GM21723 (cell line): ENCODE data around the gene UGT1A8.

Source experiments
- ATAC-seq: cut with Tn5 transposase; IDR thresholded peaks from one replicate; pipeline ENCODE4 v1.9.1; 2021; ENCODE audit warnings: mild to moderate bottlenecking, moderate library complexity; ENCODE audit not compliant: unreplicated experiment

Gene UGT1A8

DNA sequence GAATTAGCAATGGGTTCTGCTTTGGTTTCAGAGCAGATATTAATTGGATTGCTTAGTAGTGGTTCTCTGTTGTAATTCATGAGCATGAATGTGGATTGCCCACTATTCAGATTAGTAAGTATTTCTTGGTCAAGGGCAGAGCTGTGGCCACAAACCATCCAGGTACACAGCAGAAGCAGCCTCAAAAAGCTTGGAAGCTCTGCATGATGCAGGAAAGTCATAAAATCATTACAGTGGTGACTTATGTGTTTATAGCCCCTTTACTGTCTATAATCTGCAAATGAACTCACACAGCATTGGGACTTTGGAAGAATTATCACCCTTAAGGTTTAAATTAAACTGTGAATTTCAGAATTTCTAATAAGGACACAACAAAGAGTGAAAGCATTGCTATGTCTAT lies 140.7 kb downstream of the UGT1A8 start:
- ATAC-seq: no peak

DNA sequence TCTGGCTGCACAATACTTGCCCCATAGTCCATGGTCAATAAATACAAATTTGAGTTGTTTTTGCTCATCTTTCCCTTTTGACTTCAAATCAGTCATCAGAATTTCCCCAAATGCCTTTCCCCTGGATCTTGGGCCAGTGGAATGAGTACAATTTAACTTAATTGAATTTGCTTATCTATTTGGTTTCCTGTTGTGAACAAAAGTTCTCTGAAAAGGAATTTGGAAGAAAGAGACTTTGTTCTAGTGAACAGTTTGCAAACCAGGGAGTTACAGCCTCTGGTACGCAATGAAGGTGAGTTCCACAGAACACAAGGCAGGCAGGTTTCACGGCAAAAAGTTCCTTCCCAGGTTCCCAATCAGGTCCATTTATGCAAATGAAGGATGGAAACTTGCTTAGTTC lies 141.4 kb downstream of the UGT1A8 start:
- ATAC-seq: no peak

DNA sequence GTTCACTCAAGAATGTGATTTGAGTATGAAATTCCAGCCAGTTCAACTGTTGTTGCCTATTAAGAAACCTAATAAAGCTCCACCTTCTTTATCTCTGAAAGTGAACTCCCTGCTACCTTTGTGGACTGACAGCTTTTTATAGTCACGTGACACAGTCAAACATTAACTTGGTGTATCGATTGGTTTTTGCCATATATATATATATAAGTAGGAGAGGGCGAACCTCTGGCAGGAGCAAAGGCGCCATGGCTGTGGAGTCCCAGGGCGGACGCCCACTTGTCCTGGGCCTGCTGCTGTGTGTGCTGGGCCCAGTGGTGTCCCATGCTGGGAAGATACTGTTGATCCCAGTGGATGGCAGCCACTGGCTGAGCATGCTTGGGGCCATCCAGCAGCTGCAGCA lies 142.6 kb downstream of the UGT1A8 start, which contains the start of gene UGT1A1:
TSS of gene UGT1A1 (plus strand) at position 228 of the 400 bp plus-strand sequence. CDS start at position 246, 18 bp downstream.
- ATAC-seq: no peak

DNA sequence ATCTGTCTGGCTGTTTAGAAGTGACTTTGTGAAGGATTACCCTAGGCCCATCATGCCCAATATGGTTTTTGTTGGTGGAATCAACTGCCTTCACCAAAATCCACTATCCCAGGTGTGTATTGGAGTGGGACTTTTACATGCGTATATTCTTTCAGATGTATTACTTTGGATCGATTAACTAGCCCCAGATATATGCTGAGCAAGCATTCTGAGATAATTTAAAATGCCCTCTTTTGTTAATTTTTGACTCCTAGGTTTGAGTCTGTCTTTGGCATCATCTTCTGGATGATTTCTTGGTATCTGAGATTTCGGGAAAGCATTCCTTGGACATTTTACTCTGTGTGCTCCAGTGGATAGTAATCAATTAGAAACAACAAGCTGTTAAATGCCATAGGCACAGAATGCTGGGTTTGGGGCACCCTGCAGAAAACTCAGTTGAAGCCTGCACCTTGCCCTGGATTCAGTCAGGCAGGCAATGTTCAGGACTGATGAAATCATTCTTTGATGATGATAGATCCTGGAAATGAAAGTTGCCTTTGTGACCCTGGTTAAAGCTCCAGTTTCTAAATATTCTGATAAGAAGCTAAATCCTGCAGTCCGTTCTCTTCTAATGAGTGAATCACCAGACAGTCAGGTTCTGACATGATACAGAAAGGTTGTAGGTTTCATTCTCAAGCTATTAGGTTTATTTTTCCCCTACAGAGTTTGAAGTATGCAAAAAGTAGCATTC lies 143.8 kb downstream of the UGT1A8 start:
- no peak for ATAC-seq

DNA sequence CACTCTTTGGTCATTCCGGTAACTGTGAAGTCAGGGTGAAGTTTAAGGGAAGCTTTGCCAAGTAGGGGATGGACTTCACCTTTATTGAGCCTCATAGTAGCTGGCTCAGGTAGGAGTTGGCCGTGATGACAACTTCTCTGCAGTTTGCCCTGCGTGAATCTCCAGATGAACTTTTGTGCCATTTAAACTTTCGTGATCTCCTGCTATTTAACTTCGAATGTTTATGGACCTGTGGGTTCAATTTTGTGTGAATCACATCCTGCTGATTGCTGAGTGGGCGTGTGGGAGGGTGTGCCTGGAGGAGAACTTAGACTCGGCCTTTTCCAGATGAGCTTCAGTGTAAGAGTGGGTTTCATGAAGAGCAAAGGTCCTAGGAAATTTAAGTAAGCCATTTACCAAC lies 146.8 kb downstream of the UGT1A8 start:
- ATAC-seq: no peak

DNA sequence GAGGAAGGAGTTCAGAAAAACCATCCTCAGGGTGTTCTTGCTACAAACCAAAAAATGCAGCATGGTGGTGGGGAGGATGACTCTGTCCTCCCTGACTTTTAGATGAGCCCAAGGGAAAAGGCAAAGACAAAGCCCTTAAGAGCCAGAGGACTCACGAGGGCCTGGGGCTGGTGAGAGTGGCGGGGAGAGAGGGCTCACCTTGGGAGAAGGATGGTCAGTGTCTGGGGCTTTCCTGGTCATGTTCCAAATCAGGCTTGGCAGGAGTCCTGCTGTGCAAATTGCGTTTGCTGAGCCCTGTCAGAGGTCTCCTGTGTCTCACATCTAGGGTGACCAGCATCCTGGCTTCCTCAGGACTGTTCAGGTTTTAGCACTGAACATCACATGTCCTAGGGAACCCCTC lies 147.3 kb downstream of the UGT1A8 start:
- ATAC-seq: no peak

DNA sequence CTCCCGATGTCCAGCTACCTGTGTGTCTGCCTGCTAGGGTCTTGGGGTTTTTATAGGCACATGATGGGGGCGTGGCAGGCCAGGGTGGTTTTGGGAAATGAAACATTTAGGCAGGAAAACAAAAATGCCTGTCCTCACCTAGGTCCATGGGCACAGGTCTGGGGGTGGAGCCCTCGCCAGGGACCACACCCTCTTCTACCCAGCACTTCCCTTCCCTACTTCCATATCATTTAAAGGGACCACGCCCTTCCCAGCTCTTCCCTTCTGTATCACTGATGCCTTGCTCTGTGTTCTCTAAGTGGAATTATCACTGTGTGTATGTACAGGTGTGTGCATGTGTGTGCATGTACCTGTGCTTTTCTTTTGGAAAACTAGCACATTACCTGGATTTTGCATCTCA lies 149.0 kb downstream of the UGT1A8 start:
- ATAC-seq: no peak

DNA sequence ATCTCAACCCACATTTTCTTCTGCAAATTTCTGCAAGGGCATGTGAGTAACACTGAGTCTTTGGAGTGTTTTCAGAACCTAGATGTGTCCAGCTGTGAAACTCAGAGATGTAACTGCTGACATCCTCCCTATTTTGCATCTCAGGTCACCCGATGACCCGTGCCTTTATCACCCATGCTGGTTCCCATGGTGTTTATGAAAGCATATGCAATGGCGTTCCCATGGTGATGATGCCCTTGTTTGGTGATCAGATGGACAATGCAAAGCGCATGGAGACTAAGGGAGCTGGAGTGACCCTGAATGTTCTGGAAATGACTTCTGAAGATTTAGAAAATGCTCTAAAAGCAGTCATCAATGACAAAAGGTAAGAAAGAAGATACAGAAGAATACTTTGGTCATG lies 150.6 kb downstream of the UGT1A8 start:
- ATAC-seq: no peak

DNA sequence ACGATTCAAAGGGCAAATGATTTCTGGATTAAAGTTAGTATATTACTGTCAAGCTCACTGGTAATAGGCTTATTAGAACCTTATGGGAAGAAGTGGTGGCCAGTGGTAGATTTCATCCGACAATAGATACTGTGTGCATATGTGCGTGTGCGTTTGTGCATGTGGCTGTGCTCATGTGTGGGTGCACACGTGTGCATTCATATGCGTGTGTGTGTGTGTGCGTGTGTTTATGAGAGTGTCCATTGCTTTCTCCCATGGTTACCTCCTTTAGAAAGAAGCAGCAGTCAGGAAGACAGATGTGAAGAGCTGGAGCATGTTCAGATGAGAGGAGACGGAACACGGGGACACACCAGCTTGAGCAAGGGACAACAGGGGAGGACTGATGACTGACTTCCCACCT lies 151.8 kb downstream of the UGT1A8 start:
- ATAC-seq: no peak

DNA sequence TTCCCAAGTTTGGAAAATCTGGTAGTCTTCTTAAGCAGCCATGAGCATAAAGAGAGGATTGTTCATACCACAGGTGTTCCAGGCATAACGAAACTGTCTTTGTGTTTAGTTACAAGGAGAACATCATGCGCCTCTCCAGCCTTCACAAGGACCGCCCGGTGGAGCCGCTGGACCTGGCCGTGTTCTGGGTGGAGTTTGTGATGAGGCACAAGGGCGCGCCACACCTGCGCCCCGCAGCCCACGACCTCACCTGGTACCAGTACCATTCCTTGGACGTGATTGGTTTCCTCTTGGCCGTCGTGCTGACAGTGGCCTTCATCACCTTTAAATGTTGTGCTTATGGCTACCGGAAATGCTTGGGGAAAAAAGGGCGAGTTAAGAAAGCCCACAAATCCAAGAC lies 154.7 kb downstream of the UGT1A8 start:
- ATAC-seq: no peak

DNA sequence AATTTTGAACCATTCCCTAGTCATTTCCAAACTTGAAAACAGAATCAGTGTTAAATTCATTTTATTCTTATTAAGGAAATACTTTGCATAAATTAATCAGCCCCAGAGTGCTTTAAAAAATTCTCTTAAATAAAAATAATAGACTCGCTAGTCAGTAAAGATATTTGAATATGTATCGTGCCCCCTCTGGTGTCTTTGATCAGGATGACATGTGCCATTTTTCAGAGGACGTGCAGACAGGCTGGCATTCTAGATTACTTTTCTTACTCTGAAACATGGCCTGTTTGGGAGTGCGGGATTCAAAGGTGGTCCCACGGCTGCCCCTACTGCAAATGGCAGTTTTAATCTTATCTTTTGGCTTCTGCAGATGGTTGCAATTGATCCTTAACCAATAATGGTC lies 155.2 kb downstream of the UGT1A8 start:
- no peak for ATAC-seq

DNA sequence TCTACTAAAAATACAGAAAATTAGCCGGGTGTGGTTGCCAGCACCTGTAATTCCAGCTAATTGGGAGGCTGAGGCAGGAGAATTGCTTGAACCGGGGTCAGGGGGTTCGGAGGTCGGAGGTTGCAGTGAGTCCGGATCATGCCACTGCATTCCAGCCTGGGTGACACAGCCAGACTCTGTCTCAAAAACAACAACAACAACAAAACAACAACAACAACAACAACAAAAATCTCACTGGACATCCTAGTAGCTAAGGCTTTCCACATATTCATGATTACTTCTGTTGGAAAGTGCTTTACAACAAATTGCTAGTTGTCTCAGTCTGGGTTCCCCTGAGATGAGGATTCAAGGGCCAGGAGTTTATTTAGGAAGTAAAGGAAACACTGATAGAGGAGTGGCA lies 156.4 kb downstream of the UGT1A8 start:
- ATAC-seq: no peak

DNA sequence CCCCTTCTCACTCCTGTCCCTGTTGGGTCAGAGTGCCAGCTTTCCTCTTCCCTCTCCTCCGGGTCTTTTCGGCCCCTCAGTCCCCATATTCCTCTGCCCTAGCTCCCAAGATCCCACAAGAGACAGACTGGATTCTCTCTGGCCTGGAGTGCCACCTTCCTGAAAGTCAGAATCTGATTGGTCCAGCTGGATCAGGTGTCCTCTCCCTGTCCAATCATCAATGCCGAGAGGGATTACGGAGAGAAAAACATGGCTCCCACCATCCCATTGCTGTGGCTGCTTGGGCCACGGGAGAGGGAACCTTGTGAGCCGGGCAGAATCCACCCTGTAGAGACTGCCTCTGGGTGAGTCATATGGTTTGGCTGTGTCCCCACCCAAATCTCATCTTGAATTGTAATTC lies 158.0 kb downstream of the UGT1A8 start:
- no peak for ATAC-seq

DNA sequence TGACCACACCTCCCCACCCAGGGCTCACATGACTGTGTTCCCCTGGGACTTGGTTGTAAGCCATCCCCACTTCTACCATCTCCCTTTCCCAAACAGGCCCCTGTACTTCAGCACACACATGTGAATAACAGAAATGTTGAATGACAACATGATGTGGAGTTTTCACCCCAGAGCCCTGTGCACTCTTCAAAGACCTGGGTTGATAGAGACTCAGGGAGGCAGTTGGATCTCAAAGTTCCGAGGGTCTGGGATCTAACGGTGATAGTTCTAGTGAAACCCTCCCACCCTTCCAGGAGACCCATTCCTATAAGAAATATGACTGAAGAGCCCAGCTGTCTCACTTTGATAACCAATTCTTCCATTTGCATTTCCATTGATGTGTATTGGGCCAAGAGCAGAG lies 160.6 kb downstream of the UGT1A8 start, which contains the start of gene MROH2A:
TSS of gene MROH2A (plus strand) at position 301 of the 400 bp plus-strand sequence. CDS start 1,029 bp downstream, outside the sequence.
- ATAC-seq: no peak

DNA sequence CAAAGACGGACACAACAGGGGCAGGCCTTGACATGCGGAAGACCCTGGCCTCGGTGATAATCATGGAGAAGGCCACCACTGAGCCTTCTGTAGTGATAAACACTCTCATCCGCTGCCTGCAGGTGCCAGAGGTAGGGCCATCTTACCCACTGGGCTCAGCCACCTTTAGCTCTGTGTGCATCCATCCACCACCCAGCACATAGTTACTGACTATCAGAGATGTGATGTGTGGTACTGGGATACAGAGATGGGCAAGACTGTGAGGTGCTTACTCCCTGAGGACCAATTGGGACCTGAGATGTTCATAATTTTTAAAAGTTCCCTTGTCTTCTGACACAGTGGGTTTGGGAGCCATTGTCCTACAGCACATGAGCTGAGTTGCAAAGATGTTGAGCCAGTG lies 162.3 kb downstream of the UGT1A8 start:
- no peak for ATAC-seq

DNA sequence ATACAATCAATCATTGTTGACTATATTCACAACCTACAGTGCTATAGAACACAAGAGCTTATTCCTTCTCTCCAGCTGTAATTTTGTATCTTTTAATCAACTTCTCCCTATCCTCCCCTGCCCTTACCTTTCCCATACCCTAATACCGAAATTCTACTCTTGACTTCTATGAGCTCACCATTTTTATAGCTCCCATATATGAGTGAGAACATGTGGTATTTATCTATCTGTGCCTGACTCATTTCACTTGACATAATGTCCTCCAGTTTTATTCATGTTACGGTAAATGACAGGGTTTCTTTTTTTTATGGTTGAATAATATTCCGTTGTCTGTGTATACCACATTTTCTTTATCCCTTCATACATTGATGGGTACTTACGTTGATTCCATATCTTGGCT lies 163.3 kb downstream of the UGT1A8 start:
- no peak for ATAC-seq

DNA sequence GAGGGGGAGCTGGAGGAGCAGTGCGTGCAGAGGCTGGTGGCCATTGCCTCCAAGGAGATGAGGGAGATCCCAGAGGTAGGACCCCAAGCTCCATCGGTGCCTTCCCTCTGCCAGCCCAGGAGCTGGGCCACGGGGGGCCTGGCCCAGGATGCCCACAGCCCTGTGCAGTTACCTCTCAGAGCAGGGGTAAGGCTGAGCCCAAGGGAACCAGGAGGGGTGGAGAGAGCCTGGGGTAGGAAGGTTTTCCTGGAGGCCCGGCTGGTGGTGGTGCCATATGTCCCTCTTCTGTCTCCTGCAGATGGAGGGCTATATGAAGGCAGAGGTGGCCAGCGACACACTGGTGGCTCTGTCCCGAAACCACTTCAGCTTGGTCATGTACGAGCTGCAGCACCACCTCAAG lies 172.1 kb downstream of the UGT1A8 start:
- no peak for ATAC-seq

DNA sequence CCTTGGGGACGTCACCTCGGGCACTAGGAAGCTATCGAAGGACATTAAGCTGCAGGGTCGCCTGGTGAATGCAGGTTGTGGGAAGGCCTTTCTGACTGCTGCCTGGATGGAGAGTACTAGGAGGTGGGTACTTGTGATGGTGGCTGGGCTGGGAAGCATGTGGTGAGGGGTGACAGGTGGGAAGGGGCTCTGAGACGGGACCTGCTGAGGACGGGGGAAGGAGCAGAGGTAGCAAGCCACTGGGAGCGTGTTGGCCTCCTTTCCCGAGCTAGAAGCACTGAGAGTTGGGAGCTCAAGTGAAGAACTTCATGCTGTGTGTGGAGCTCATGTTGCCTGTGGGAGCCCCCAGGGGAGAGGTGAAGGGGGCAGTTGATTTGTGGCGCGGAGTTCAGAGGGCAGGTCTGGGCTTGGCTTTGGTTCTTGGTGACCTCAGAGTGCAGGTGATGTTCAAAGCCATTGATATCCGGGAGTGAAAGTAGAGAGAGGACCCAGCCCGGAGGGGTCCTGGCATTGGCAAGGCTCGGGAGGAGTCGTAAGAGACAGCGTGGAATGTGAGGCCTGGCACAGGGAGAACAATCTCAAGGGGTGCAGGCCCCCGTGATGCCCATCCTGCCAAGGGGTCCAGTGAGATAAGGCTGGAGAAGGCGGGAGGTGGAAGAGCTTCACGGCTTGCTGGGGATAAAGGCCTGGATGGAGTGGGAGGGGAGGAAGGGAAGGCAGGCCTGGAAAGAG lies 173.9 kb downstream of the UGT1A8 start:
- ATAC-seq: no peak

DNA sequence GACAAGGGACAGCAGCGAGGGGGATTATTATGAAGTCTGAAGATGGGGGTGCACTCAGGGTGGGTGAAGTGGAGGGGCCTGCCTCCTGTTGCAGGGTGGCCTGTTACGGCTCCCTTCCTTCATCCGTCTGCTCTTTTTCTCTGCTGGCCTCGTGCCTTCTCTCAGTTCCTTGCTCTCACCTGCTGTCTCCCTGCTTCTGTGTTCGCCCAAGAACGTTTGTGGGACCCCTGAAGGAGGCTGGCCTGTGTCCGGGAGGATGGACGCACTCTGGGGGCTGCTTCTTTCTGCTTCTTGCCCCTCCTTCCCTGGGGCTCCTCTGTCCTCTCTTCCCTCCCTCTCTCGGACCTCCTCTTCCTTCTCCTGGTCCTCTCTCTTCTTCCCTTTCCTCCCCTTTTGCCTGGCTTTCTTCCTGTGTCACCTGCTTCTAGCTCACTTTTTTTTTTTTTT lies 174.5 kb downstream of the UGT1A8 start:
- ATAC-seq: no peak

DNA sequence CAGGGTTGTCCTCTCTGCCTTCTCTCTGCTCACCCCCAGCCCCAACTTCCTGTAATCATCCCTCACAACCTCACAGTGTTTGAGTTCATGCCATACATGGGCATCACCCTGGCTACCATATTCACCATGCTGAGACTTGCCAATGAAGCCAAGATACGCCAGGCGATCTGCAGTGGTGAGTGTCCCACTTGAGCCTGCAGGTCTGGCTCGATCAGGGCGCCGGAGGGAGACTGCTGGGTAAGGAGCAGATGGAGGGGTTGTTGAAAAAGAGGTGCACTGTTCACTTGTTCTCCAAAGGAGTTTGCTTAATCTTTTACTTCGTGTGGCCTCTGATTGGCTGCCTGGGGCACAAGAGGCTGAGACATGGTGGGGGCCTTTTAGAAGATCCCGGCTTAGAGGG lies 175.3 kb downstream of the UGT1A8 start:
- no peak for ATAC-seq

DNA sequence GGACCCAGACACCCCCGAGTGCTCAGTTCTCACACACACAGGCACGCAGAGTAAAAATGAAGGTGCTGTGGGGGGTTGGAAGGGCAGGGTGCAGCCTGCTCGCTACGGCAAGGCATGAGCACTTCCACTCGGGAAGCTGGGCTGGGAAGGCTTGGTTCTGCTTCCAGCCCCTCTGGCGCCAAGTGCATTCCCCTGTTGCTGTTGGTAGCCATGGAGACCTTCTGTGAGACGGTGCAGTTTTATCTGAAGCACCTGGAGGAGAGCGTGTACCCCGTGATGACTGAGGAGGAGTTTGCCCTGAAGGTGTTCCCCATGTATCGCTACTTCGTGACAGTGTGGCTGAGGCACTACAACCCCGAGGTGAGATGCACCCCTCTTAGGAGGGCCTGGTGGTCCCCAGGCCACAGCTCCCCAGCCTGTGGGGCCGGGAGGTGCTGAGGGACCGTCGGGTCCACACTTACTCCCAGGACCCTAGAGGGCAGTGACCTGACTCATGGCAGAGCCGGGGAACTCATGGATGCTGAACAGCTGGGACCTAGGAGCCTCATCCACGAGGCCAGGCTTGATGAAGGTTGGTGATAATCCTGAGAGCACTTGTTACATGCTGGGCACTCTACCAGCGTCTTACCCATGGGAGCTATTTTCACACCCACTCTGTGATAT lies 176.2 kb downstream of the UGT1A8 start:
- ATAC-seq: no peak
